Measurements from ENCODE around the gene TLE1.

Gene TLE1

GRCh38 chr9:81538890-81539289 lies 150.5 kb downstream of the TLE1 start:
- no peak for TF ChIP-seq CTCF (IDR thresholded peaks at IDR 0.05; ENCODE audit: insufficient read depth, low read depth, low read length, missing control alignments)
- no peak for DNase-seq (ENCODE audit: low read depth)
- H3K4me3 ChIP-seq (ENCODE audit: low read depth, low read length): no peak overlapping the region

- H3K4me3 ChIP-seq (ENCODE audit: low read depth, low read length): no peak overlapping the region
- no peak for DNase-seq (ENCODE audit: low read depth)
- TF ChIP-seq CTCF (IDR thresholded peaks at IDR 0.05; ENCODE audit: insufficient read depth, low read depth, low read length, missing control alignments): no peak
Observed at GRCh38 chr9:81537964-81538363, 151.4 kb downstream of the TLE1 start.

- no peak overlapping the region for H3K4me3 ChIP-seq (ENCODE audit: low read depth, low read length)
- TF ChIP-seq CTCF (IDR thresholded peaks at IDR 0.05; ENCODE audit: insufficient read depth, low read depth, low read length, missing control alignments): no peak
- no peak for DNase-seq (ENCODE audit: low read depth)
Observed at GRCh38 chr9:81536242-81537025, 152.9 kb downstream of the TLE1 start.

GRCh38 chr9:81535542-81536241 lies 153.7 kb downstream of the TLE1 start:
- TF ChIP-seq CTCF (IDR thresholded peaks at IDR 0.05; ENCODE audit: insufficient read depth, low read depth, low read length, missing control alignments): no peak
- H3K4me3 ChIP-seq (ENCODE audit: low read depth, low read length): no peak overlapping the region
- DNase-seq (ENCODE audit: low read depth): no peak

- DNase-seq (ENCODE audit: low read depth): no peak
- no peak for TF ChIP-seq CTCF (IDR thresholded peaks at IDR 0.05; ENCODE audit: insufficient read depth, low read depth, low read length, missing control alignments)
- H3K4me3 ChIP-seq (ENCODE audit: low read depth, low read length): no peak overlapping the region
Observed at GRCh38 chr9:81534138-81534875, 155.0 kb downstream of the TLE1 start.

Data from GM12865 (cell line).